PC-3 (cell line): ENCODE measurements around the gene ATP5F1A.

ENCODE experiments used
- EZH2 ChIP-seq: fragments of 300-600 bp; sonication (generic); IDR thresholded peaks from one replicate; pipeline ENCODE4 v1.6.1; 2017; ENCODE audit warnings: antibody characterized with exemption, mild to moderate bottlenecking, low read length; ENCODE audit not compliant: unreplicated experiment
- EZH2phosphoT487 ChIP-seq: fragments of 300-600 bp; sonication (generic); IDR thresholded peaks from 2 replicates; pipeline ENCODE4 v1.6.1; 2018; ENCODE audit warnings: mild to moderate bottlenecking, antibody characterized with exemption, low read length, borderline replicate concordance
- TF ChIP-seq, protein P1 (sequence below): fragments of 300-600 bp; sonication (generic); conservative IDR thresholded peaks from 2 replicates; pipeline ENCODE4 v1.5.1; 2017; ENCODE audit warnings: antibody characterized with exemption, low read depth, mild to moderate bottlenecking, low read length

DNA sequence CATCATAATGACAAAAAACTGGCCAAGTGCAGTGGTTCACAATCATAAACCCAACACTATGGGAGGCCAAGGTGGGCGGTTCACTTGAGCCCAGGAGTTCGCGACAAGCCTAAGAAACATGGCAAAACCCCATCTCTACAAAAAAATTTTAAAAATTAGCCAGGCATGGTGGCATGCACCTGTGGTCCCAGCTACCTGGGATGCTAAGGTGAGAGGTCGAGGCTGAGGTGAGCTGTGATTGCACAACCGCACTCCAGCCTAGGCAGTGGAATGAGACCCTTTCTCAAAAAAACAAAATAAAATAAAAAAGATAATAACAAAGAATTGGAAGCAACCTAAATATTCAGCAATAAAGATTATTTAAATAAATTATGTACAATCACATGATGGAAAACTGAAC is 47.8 kb downstream of the ATP5F1A start:
- TF ChIP-seq, protein P1, sequence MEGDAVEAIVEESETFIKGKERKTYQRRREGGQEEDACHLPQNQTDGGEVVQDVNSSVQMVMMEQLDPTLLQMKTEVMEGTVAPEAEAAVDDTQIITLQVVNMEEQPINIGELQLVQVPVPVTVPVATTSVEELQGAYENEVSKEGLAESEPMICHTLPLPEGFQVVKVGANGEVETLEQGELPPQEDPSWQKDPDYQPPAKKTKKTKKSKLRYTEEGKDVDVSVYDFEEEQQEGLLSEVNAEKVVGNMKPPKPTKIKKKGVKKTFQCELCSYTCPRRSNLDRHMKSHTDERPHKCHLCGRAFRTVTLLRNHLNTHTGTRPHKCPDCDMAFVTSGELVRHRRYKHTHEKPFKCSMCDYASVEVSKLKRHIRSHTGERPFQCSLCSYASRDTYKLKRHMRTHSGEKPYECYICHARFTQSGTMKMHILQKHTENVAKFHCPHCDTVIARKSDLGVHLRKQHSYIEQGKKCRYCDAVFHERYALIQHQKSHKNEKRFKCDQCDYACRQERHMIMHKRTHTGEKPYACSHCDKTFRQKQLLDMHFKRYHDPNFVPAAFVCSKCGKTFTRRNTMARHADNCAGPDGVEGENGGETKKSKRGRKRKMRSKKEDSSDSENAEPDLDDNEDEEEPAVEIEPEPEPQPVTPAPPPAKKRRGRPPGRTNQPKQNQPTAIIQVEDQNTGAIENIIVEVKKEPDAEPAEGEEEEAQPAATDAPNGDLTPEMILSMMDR: no peak
- no peak for TF ChIP-seq EZH2
- TF ChIP-seq EZH2phosphoT487: no peak
